ENCODE data around the gene PYCR2.

PYCR2 gene

DNA sequence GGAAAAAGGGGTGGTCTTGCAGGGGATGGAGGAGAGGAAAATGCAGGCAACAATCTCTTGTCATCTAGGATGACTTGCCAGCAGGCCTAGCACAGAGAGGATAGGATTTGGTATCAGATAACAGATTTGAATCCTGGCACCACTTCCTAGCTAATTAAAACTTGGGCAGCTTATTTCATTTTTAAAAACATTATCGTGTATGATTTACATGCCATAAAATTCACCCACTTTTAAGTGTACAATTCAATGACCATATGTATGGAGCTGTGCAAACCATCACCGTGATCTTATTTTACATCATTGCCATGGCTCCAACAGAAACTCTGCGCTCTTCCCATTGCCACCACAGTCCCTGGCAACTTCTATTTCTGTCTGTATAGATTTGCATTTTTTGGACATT is 6.9 kb downstream of the PYCR2 start:
- DNase-seq, result no peak

DNA sequence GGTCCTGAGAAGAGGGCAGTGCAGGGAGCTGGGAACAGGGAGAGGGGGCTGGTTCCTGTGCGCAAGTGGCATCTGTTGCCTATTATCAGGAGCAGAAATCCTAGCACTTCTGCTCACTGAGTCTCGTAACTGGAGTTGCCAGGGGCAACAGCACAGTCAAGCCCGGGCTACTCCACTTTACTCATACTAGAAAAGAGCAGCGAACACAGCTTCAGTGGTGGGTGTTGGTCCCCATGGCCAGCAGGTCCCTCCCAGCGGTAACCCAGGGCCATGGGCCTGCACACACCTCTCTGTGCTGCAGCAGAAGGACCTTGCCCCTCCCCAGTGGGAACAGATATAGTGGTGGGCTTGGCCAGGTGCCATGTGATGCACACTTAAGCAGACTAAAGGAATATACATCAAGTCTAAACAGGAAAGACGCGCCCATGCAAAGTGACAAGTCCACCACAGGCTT is 8.5 kb downstream of the PYCR2 start:
- DNase-seq, result no peak

DNA sequence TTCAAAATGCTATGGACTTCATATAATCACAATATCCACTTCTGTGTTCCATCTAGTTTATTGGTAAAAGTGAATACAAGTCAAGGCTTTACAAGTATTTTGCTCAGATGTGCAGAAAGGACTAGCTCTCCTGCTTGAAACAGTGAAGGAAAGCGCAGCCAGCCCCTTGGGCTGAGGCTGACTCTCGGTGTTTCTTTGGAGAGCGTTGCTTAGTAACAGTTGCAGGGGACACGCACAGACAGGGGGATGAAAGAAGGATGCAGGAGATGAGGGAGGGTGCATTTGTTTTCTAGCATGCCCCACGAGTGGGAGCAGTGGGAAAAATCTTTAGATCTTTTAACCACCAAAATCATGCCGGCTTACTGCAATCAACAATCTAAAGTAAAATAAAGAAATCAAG is 9.1 kb downstream of the PYCR2 start:
- no peak for DNase-seq

DNA sequence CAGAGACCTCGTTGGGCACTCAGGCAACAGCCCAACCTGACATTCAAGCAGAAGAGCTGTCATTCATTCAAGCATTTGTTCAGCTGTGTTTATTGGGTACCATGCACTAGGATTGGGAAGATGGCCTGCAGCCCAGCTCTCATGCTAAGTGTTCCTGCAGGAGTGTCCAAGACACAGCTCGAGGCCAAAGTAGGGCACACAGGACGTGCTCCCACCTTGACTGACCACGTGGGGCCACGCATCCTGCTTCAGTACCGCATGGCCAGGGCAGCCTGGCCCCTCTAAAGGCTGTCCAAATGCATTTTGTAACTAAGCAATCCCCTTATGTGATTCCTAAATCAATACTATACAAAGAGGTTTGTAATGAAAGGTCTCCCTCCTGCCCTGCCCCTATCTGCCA is 9.7 kb downstream of the PYCR2 start:
- no peak for DNase-seq

DNA sequence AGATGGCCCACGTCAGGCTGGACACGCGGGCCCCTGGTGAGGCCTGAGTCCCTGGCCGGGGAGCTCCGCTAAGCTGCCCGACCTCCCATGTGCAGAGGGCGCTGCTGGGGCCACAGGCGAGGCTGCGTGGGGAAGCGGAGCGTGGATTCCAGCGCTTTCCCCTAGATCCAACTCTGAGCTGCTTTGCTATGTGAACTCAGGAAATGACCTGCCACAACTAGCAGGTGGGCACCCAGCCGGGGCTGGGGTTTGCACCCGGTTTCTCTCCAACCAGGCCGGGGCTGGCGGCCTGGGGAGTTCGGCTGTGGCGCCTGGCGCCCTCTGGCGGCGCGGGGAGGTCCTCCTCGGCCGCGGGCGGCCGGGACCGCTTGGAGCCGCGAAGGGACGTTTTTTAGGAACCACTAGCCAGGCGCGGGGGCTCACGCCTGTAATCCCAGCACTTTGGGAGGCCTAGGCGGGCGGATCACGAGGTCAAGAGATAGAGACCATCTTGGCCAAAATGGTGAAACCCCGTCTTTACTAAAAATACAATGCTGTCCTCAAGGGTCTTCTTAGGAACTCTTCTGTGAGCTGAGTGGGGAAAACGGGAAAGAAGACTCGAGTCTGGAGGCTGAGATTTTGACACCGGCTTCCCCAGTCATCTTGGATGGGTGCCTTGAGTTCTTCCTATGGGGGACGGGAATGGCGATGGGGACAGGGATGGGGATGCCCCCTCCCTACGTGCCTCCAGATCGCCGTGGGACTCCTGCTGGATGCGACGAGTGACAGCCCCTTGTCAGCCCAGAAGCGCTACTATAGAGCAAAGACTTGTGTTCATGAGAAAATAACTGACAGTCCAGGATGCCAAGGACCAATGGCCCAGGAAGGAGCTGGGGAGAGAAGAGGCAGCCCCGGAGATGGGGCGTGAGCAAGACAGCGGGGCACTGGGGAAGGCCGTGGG is 12.6 kb downstream of the PYCR2 start:
- DNase-seq, result peak; percentile 65

DNA sequence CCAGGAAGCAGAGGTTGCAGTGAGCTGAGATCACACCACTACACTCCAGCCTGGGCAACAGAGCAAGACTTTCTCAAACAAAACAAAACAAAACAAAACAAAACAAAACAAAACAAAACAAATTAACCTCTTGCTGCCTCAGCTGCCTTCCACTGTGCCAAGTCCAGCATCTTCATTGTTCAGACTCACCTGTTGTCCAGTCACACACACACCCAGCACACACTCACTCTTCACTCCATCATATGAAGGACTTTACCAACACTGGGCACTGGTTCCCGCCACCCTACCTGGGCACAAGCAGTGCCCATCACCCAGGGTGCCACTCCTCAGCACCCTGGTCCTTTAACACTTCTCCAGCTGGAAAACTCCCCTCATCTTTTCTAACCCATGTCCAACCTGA is 14.6 kb downstream of the PYCR2 start:
- DNase-seq, result no peak

DNA sequence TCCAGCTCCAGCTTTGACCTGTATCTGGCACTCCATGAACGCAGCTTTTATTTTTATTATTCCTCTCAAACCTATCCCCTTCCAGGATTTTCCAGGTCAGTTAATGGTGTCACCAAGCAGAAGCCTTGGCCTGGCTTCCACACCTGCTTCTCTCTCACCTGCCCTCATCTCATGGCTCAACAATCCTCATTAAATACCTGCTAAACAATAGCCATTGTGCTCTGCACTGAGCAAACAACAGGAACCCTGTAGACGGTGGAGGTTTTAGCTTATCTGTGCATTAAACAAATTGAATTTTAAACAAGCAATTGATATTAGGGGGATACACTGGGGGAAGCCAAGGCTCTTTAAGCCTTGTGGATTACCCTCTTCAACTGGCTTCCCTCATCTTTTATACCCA is 15.3 kb downstream of the PYCR2 start:
- no peak for DNase-seq

DNA sequence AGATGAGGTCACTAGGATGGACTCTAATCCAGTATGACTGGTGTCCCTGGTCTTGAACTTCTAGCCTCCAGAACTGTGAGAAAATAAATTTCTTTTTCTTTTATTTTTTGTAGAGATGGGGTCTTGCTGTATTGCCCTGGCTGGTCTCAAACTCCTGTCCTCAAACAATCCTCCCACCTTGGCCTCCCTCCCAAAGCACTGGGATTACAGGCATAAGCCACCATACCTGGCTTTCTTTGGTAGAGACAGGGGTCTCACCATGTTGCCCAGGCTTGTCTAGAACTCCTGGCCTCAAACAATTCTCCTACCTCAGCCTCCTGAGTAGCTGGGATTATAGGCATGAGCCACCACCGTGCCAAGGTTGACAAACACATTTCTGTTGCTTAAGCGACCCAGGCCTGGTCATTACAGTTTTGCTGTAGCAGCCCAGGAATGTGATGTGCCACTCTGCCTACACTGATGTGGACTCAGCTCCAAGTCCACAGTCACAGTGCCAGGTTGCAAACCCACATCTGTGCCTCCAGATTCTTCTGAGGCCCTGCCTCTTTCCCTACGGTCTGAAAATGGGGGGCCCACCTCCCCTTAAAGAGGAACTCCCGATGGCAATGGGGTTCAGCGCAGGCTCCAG is 15.9 kb downstream of the PYCR2 start:
- no peak for DNase-seq

DNA sequence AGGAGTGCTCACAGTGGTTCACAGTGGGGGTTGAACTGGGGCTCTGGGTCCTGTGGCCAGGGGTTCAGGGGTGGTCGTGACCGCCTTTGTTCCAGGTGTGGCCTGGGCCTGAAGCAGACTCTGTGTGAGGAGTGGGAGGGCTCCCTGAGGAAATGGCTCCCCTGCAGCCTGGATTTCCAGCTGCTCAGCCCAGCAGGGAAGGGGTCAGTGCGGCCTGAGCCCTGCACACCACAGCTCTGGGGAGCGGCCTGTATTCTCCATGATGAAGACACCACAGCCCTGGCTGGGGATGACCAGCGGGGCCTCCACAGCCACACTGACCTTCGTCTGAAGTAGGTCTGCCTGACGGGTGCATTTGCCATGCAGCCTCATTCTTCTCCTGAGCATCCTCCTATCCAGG is 16.7 kb downstream of the PYCR2 start:
- DNase-seq, result no peak

DNA sequence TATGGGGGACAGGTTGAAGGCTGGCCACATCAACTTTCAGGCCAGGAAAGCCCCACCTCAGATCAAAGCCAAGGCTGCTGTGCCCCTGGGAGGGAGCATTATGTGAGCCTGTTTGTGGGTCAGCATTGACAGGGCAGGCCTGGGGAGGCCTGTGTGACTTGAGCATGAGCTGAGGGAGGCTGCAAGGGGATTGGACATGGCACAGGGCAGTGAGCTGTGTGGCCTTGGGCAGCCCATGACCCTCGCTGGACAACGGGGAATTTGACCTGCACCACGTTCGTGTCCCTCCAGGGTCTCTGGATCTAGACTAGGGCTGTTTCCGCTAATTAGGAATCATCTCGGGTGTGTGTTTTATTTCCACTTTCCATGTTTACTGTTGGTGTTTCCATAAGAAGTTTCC is 17.6 kb downstream of the PYCR2 start:
- no peak for DNase-seq

DNA sequence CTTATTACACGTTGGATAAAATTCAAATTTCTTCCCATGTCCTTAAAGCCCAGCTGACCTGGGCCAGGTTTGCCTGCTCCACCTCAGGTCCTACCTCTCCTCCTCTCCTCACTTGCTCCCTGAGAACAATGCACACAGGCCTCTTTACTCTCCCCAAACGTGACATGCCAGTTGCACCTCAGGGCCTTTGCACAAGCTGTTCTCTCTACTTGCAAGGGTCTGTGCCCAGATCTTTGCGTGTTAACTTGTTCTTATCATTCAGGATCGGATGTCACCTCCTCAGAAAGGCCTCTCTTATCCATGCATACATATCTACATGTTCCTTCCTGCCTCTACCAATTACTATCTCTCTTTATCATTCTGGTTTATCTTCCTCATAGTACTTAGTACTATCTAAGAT is 20.4 kb downstream of the PYCR2 start:
- no peak for DNase-seq

DNA sequence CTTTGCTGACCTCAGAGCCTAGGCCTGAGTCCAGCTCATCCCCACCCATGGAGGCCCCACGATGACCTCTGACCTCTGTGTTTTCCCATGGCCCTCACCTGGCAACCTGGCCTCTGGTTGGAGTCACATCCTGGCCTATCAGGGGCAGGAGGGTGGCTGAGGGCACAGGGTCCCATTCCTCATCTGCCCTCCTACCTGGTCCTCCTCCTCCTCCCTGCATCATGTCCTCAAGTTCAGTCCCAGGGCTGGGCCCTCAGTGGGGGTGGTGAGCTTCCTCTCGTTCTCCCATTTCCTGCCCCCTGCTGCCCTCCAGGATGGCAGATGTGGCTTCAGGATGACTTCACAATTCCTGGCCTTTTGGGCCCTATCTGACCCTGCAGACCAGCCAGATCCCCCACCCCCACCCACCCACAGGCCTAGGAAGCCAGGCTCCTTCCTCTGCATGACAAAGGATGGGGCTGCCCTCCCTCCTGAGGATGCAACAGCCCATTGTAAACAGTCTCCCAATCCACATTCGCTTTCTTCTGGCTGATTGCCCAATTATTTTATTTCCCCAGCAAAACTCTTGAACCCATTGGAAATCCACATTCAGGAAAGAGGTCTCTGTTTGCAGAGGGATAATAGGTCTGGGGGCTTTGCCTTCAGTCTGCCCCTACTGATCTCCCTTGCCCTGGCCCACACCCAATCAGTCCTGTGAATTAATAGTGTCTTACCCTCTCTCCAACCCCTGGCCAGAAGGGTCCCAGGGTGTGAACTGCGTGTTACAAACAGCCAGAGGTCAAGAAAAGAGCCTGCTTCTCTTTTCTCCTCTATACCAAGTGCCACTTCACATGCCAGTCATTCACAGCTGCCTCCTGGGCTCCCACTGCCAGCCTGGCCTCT is 24.8 kb downstream of the PYCR2 start:
- no peak for DNase-seq

DNA sequence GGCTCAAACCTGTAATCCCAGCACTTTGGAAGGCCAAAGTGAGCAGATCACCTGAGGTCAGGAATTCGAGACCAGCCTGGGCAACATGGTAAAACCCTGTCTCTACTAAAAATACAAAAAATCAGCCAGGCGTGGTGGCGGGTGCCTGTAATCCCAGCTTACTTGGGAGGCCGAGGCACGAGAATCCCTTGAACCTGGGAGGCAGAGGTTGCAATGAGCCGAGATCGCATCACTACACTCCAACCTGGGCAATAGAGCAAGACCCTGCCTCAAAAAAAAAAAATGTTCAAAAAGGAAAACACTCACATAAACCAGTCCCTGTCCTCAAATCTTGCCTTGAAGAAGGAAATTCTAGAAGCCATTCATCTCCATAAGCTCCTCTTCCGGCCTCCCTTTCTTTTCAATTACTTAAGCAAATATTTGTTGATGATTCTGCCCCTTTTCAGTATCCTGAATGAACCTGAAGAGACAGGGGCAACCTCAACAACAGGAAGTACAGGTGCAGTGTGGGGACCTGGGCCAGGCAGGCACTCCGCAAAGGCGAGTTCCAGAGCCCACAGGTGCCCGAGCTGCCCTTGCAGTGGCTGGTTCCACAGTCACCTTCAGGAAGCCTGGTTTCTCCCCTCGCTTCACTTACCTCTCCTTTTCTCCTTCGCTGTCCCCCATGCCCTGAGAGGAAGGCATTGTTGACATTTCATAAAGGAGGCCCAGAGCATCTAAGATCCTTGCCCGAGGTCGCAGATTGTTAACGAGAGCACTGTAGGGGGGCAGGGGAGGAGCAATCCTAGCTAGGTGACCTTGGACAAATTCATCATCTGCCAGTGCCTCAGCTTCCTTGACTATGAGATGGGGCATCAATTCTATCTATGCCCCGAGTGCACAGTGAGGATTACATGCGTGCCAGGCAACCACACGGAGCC is 26.2 kb downstream of the PYCR2 start:
- DNase-seq, result no peak

DNA sequence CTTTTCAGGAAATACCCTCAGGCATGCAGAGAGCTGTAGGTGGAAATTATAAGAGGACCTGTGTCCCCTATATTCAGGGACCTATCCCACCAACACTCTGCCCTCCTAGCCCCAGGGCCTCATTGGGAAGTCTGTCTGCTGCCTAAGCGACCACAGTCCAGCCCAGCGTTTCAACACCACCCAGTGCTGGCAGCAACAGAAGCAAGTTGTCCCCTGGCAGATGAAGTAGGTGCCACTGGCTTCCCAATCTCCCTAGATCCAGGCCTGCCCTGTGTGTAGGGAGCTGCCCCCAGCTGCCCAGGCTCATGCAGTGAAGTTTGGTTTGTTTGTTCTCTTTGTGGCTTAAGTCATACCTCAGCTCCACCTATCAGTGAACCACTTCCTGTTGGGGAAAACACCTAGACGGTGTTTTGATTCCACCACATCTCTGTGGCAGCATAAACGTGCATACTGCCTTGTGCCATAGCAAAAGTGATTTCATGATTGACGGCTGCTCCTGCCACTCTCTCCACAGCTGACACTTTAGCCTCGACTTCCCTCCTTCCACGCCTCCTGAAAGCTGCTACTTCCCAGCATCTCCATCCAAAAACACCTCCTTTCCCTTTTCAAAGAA is 27.0 kb downstream of the PYCR2 start:
- DNase-seq, result no peak

DNA sequence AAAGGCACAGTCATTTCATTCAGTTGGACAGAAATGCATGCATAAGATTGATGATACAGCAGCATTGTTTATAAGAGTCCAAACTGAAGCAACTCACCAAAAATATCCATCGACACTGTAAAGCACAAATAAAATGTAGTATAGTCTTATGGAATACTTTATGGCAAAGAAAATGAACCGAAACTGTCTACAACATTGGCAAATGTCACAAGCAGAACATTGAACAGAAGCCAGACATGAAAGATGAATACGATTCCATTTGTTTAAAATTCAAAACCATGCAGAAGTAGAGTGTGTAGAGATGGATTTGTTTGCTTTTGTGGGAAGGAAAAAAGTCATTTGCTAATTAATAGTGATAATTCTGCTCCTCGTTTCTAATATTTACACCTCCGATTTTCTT is 27.6 kb downstream of the PYCR2 start:
- DNase-seq, result no peak

DNA sequence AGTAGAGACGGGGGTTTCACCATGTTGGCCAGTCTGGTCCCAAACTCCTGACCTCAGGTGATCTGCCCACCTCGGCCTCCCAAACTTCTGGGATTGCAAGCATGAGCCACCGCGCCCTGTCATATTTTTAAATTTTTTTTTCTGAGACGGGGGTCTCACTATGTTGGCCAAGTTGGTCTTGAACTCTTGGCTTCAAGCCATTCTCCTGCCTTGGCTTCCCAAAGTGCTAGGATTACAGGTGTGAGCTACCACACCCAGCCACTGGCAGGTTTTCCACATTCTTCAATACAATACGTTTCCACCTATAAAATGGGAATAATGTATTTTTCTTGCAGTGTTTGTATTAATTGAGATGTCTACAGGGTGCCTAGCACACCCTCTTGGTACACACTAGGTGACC is 31.7 kb downstream of the PYCR2 start:
- DNase-seq, result no peak

DNA sequence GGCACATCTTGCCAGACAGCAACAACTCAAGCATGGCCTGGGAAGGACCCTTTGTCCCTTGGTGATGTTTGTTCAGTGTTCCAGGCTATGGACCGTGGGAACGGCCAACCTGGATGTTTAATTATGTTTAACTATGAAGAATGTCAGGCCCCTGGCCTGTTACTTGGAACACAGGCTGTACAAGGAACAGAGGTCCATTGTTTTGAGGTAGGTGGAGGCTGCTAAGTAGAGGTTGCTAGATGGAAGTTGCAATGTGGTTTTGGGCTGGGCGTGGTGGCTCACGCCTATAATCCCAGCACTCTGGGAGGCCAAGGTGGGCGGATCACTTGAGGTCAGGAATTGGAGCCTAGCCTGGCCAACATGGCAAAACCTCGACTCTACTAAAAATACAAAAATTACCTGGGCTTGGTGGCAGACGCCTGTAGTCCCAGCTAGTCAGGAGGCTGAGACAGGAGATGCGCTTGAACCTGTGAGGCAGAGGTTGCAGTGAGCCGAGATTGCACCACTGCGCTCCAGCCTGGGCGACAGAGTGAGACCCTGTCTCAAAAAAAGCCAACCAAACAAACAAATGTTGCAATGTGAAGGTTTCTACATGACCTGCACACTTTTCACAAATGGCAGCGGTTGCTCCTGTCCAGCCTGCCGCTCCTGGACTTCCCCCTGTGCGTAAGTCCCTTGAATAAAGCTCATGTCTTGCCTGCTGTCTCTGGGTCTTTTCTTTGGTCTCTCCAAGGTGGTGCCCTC is 32.6 kb downstream of the PYCR2 start:
- DNase-seq, result no peak

DNA sequence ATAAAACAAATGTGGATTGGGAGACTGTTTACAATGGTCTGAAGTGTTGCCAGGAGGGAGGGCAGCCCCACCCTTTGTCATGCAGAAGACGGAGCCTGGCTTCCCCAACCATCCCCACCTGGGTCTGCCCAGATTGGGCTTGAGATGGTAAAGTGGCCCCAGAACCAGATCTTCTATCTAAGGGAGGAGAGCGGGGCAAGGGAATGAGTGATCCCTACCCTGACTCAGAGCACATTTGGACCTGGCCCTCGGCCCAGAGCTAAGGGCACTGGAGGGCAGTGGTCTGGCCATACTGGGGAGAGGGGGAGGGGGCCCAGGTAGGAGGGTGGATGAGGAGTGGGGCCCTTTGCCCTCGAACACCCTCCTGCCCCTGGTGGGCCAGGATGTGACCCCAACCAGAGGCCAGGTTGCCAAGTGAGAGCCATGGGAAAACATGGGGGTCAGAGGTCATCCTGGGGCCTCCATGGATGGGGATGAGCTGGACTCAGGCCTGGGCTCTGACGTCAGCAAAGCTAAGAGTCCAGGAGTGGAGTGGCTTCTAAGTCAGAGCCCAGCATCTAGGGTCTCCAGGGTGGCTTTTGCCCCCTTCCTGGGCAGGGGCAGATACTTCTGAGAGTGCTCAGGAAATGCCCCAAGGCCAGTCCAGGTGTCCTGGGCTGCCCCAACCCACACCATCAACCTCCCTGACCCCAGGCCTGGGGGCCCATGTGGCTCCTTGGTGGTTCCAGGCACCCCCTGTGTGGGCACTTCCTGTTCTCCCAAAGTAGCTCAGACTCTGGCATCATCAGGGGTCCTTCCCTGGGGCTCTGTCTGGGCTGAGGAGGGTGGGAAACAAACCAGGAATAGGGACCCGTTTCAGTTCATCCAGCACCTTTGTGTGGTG is 33.5 kb downstream of the PYCR2 start:
- DNase-seq, result no peak

DNA sequence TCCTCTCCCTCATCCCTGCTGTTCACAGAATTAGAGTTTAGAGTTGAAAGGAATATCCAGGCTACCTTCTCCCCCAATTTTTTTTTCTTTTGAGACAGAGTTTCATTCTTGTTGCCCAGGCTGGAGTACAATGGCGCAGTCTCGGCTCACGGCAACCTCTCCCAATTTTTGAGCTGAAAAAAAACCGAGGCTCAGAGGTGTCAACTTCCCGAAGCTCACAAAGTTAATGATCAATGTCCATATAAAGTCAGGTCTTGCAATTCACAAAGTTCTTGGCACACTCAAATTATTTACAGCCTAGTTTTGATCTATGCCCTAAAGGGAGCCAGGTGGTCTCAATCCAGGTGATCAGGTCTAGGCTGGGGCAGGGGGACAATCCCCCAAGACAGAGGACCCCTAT is 34.3 kb downstream of the PYCR2 start:
- DNase-seq, result no peak

Data from 8988T (cell line).